ENCODE data around the gene MPPED1. TPM values are rescaled to one million over a fixed set of nuclear protein-coding genes. Genes with fewer than 3 reads are reported as not detected.

Gene MPPED1
- total and polyA plus RNA-seq, 2 of the 13 experiments (the other 11 are each of a cell fraction or from before 2014, with no cell fraction given) = 0.77 TPM; not detected in 1

GRCh38 chr22:43396934-43397457 lies 14.8 kb upstream of the MPPED1 start (continued):
- TF ChIP-seq ZBTB33 (CRISPR knock-in tag; IDR thresholded peaks at IDR 0.05) = no peak
- TF ChIP-seq KDM3A (CRISPR knock-in tag; IDR thresholded peaks at IDR 0.05; ENCODE audit: low read depth) = peak; percentile 60; the same call in 1 of the 2 replicates
- peak; percentile 85 for TF ChIP-seq SP5 (CRISPR knock-in tag; IDR thresholded peaks at IDR 0.05; ENCODE audit: borderline replicate concordance, low read depth)
- TF ChIP-seq ZNF562 (CRISPR knock-in tag; IDR thresholded peaks at IDR 0.05; ENCODE audit: borderline replicate concordance) = no peak
- no peak for TF ChIP-seq ZNF12 (CRISPR knock-in tag; IDR thresholded peaks at IDR 0.05)
- no peak for TF ChIP-seq JARID2 (CRISPR knock-in tag; IDR thresholded peaks at IDR 0.05; ENCODE audit: insufficient replicate concordance)
- TF ChIP-seq ZNF639 (CRISPR knock-in tag; conservative IDR thresholded peaks at IDR 0.05) = no peak
- TF ChIP-seq KLF9 (CRISPR knock-in tag; IDR thresholded peaks at IDR 0.05; ENCODE audit: low read depth) = no peak
- TF ChIP-seq ATF1 (CRISPR knock-in tag; IDR thresholded peaks at IDR 0.05) = no peak
- no peak for TF ChIP-seq HNF1A (IDR thresholded peaks at IDR 0.05; ENCODE audit: low read depth)
- TF ChIP-seq HNF1A (CRISPR knock-in tag; IDR thresholded peaks at IDR 0.05; ENCODE audit: borderline replicate concordance) = no peak
- TF ChIP-seq ZNF607 (CRISPR knock-in tag; IDR thresholded peaks at IDR 0.05; ENCODE audit: borderline replicate concordance) = no peak
- TF ChIP-seq HHEX (CRISPR knock-in tag; IDR thresholded peaks at IDR 0.05) = no peak
- TF ChIP-seq UBTF (CRISPR knock-in tag; IDR thresholded peaks at IDR 0.05) = peak; percentile 66
- TF ChIP-seq ZNF317 (CRISPR knock-in tag; IDR thresholded peaks at IDR 0.05) = no peak
- TF ChIP-seq SMC3 (IDR thresholded peaks at IDR 0.05; ENCODE audit: low read length) = no peak
- TF ChIP-seq JDP2 (CRISPR knock-in tag; IDR thresholded peaks at IDR 0.05; ENCODE audit: borderline replicate concordance) = no peak
- no peak for TF ChIP-seq ZBTB14 (CRISPR knock-in tag; IDR thresholded peaks at IDR 0.05)
- no peak for TF ChIP-seq ZNF256 (CRISPR knock-in tag; conservative IDR thresholded peaks at IDR 0.05)
- TF ChIP-seq AKAP8 (CRISPR knock-in tag; IDR thresholded peaks at IDR 0.05) = no peak
- TF ChIP-seq RFX3 (CRISPR knock-in tag; IDR thresholded peaks at IDR 0.05) = no peak
